HG03439 (cell line): ENCODE measurements around the gene MECP2.

ENCODE experiments used
- ATAC-seq: cut with Tn5 transposase; IDR thresholded peaks from one replicate; pipeline ENCODE4 v1.9.1; 2021; ENCODE audit warnings: mild to moderate bottlenecking, moderate library complexity; ENCODE audit not compliant: unreplicated experiment

Gene MECP2

GRCh38 chrX:154064637-154065435 is 32.7 kb downstream of the MECP2 start:
- no peak for ATAC-seq

- ATAC-seq: no peak
Observed at GRCh38 chrX:154063234-154063633, 34.3 kb downstream of the MECP2 start.

GRCh38 chrX:154061801-154062200 is 35.7 kb downstream of the MECP2 start:
- no peak for ATAC-seq

- ATAC-seq: no peak
Observed at GRCh38 chrX:154059729-154060245, 37.7 kb downstream of the MECP2 start.

- ATAC-seq: no peak
Observed at GRCh38 chrX:154059231-154059630, 38.3 kb downstream of the MECP2 start.

GRCh38 chrX:154058214-154058997 is 39.1 kb downstream of the MECP2 start:
- ATAC-seq: no peak

- no peak for ATAC-seq
Observed at GRCh38 chrX:154057791-154058190, 39.7 kb downstream of the MECP2 start.

GRCh38 chrX:154056770-154057241 is 40.7 kb downstream of the MECP2 start:
- ATAC-seq: no peak

- ATAC-seq: no peak
Observed at GRCh38 chrX:154051201-154051810, 46.2 kb downstream of the MECP2 start.

- no peak for ATAC-seq
Observed at GRCh38 chrX:154050113-154050495, 47.4 kb downstream of the MECP2 start.

- no peak for ATAC-seq
Observed at GRCh38 chrX:154049209-154050112, 48.1 kb downstream of the MECP2 start.

GRCh38 chrX:154048398-154048797 is 49.1 kb downstream of the MECP2 start:
- no peak for ATAC-seq

GRCh38 chrX:154046940-154047610 is 50.4 kb downstream of the MECP2 start:
- no peak for ATAC-seq

GRCh38 chrX:154046031-154046781 is 51.3 kb downstream of the MECP2 start:
- ATAC-seq: no peak

- no peak for ATAC-seq
Observed at GRCh38 chrX:154044091-154044490, 53.4 kb downstream of the MECP2 start.

- no peak for ATAC-seq
Observed at GRCh38 chrX:154043003-154043763, 54.3 kb downstream of the MECP2 start.

GRCh38 chrX:154040863-154041262 is 56.7 kb downstream of the MECP2 start:
- ATAC-seq: no peak

- ATAC-seq: no peak
Observed at GRCh38 chrX:154040307-154040756, 57.2 kb downstream of the MECP2 start.
